HG03378 (cell line): ENCODE measurements around the gene ADSL.
"Not testable (repeated sequence)": the region's sequence is repeated elsewhere in the genome, so short reads cannot be mapped to it uniquely, and the experiment has no call there.

Source experiments
- ATAC-seq: cut with Tn5 transposase; IDR thresholded peaks from one replicate; pipeline ENCODE4 v1.9.1; 2021; ENCODE audit warnings: mild to moderate bottlenecking, moderate library complexity; ENCODE audit not compliant: unreplicated experiment

Gene ADSL

GRCh38 chr22:40367342-40367741 lies 21.0 kb downstream of the ADSL start:
- ATAC-seq: no peak

GRCh38 chr22:40368016-40368415 lies 21.7 kb downstream of the ADSL start:
- ATAC-seq: no peak

DNA sequence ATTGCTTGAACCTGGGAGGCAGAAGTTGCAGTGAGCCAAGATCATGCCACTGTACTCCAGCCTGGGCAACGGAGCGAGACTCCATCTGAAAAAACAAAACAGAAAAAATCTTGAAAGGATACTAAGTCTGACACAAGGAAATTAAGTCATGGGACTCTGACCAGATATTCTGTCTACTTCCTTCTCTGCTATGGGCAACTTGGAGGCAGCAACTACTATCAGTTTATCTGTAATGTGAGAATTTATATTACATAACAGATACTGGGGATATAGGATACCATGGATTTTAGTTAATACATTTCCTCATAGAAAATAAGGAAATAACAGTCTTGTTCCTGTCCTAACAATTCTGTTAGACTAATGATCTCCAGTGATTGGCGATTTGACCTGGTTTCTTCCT lies 22.5 kb downstream of the ADSL start:
- no peak for ATAC-seq

GRCh38 chr22:40374567-40374966 lies 28.3 kb downstream of the ADSL start:
- no peak for ATAC-seq

GRCh38 chr22:40376149-40376548 lies 29.8 kb downstream of the ADSL start:
- no peak for ATAC-seq

- ATAC-seq: no peak
These were observed 31.6 kb downstream of the ADSL start for GRCh38 chr22:40377931-40378330.

- not testable (repeated sequence) for ATAC-seq
These were observed 32.1 kb downstream of the ADSL start for GRCh38 chr22:40378448-40378847.

GRCh38 chr22:40381461-40381860 lies 35.2 kb downstream of the ADSL start:
- ATAC-seq: no peak

- no peak for ATAC-seq
These were observed 37.6 kb downstream of the ADSL start for GRCh38 chr22:40383905-40384304.

- no peak for ATAC-seq
These were observed 38.9 kb downstream of the ADSL start for GRCh38 chr22:40385036-40385782.

- no peak for ATAC-seq
These were observed 41.4 kb downstream of the ADSL start for GRCh38 chr22:40387746-40388145.

- ATAC-seq: no peak
These were observed 41.9 kb downstream of the ADSL start for GRCh38 chr22:40388231-40388630.

- no peak for ATAC-seq
These were observed 45.1 kb downstream of the ADSL start for GRCh38 chr22:40391417-40391816.

DNA sequence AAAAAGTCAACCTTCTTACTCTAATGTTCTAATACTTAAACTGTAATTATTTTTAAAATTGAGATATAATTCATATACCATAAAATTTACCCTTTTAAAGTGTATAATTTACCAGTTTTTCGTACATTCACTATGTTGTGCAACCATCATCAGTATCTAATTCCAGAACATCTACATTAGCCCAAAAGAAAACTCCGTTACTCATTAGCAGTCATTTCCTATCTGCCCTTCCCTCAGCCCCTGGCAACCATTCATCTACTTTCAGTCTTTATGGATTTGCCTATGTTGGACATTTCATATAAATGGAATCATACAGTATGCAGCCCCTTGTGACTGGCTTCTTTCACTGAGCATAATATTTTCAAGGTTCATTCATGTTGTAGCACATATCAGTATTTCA lies 46.3 kb downstream of the ADSL start:
- ATAC-seq: no peak

DNA sequence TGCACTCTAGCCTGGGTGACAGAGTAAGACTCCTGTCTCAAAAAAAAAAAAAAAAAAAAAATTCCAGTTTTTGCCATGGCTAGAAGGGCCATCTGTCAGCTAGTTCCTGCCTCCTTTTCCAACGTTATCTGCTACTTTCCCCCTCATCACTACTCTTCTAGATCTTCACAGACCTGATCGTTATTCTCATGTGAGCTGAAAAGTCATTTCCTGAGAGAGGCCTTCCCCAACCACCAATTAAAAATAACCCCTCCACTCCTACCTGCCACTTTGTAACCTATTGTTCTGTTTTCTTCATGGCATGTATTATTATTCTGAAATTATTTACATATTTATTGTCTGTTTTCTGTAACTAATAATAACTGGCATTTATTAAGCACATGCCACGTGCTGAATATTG lies 48.3 kb downstream of the ADSL start:
- ATAC-seq: no peak

- ATAC-seq: no peak
These were observed 49.3 kb downstream of the ADSL start for GRCh38 chr22:40395607-40396006.

DNA sequence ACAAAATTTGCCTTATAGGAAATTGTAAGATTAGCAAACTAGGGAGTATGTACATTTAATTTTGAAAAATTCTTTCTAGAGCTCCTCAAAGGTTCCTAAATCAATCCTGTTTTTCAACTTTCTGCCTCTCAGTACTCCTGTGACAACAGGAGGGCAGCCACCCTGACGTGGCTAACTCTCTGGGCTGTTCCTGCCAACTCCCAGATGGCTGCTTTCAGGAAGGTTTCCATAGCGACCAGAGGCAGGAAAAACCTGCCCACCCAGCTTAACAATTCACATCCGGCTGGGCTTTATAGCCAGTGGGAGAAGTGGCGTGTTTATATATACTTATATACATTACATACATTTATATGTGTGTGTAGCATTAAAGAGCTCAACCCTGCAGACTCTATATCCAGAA lies 50.6 kb downstream of the ADSL start:
- no peak for ATAC-seq

DNA sequence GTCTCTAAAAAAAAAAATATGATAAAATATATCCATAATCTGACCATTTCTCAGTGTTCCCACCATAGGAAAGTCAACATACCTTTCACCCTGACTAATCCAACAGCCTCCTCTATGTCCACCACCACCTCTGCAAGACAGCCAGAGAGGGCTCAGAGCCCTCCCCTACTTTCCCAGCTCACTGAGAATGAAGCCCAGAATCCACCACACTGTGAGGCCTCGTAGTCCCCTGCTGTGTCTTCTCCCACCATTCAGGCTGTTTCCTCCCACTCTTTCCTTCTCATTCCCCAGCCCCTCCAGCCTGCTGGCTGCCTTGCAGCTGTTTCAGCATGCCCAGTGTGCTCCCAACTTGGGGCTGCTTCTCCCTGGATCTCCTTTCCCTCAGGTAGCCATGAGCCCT lies 51.1 kb downstream of the ADSL start:
- ATAC-seq: no peak

GRCh38 chr22:40399621-40400020 lies 53.3 kb downstream of the ADSL start:
- no peak for ATAC-seq

DNA sequence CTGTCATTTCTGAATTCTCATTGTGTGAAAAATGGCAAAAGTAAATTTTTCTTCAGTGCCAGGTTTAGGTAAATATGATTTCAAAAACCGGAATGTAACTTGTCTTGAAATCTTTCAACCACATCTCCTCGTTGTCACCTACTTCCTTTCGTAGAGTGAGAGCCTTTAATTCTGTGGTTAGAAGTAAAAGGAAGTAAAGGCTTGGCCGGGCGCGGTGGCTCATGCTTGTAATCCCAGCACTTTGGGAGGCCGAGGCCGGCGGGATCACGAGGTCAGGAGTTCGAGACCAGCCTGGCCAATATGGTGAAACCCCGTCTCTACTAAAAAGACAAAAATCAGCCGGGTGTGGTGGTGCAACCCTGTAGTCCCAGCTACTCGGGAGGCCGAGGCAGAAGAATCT lies 53.9 kb downstream of the ADSL start:
- ATAC-seq: no peak

DNA sequence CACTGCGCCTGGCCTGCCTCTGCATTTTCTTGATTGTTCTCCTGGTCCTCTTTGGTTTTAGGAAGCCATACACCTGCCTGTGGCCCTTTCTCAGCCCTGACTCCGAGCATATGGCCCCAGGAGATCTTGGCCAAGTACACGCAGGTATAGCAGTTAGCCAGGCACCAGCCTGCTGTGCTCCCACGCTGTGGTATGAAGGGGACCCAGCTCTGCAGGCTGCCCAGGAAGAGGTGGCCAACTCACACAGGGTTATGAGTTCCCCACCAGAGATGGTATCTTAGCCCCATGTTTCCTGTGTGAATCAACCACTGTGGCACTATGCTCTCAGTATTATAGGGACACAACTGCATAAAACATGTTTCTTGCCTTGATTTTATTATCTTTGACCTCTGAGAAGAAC lies 55.2 kb downstream of the ADSL start:
- no peak for ATAC-seq

DNA sequence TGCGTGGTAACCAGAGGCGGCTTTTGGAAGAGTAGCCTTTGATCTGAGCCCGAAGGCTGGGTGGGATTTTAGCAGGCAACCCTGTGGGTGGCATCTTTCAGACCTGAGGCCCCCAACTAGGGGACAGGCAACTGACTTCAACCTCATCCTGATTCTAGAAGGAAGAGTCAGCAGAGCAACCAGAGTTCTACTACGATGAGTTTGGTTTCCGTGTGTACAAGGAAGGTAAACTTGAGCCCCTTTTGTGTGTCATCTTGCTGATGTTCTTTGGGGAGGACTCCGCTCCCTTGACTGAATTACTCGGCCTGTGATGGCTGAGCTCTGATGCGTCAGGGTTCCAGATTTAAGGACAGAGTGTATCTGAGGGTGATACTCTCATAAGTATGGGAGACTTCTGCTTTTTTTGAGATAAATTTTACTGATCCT lies 55.7 kb downstream of the ADSL start:
- no peak for ATAC-seq

DNA sequence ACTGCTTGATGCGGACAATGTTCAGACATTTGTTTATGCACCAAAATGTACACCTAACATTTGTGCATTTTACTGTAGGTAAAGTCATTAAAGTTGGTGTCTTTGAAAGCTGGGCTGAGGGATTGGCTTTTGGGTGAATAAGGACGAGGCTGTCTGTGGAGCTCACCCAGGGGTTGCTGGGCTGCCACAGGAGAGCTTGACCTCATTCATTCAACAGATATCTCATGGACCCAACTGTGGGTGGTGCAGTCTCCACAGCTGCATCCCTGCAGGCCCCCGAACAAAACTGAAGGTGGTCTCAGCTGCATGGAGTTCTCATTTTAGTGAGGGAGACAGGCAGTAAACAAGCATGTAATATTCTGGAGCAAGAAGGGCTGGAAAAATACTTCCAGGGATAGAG lies 56.8 kb downstream of the ADSL start:
- ATAC-seq: no peak
